Stimulated activated memory B cell treated with anti-CD40 and anti-IgM and Interleukin-4, amounts not matched to agents 10 μg/mL and 1 μg/mL and 100 μg/mL, for 72 hours (primary cell): ENCODE measurements around the gene DENND1C.
A peak's percentile ranks its signal among the peaks of the same experiment; 100 is the strongest.
"Not testable (repeated sequence)": the region's sequence is repeated elsewhere in the genome, so short reads cannot be mapped to it uniquely, and the experiment has no call there.

Source experiments
- ATAC-seq: fragments of 150-1000 bp; cut with Tn5 transposase; 2 replicates; pipeline ENCODE4 v1.10.0; 2021
- H3K27ac Mint-ChIP-seq: one replicate; pipeline ENCODE4 v1.8.0; 2022; ENCODE audit warnings: mild to moderate bottlenecking, mixed read lengths
- H3K27me3 Mint-ChIP-seq: one replicate; pipeline ENCODE4 v1.8.0; 2022; ENCODE audit warnings: mixed read lengths
- H3K36me3 Mint-ChIP-seq: one replicate; pipeline ENCODE4 v1.8.0; 2022; ENCODE audit warnings: mixed read lengths
- H3K4me1 Mint-ChIP-seq: one replicate; pipeline ENCODE4 v1.8.0; 2022; ENCODE audit warnings: mixed read lengths
- H3K4me3 Mint-ChIP-seq: one replicate; pipeline ENCODE4 v1.8.0; 2022; ENCODE audit warnings: mild to moderate bottlenecking, moderate library complexity, mixed read lengths
- H3K9me3 Mint-ChIP-seq: one replicate; pipeline ENCODE4 v1.8.0; 2022; ENCODE audit warnings: mixed read lengths

The DENND1C gene

DNA sequence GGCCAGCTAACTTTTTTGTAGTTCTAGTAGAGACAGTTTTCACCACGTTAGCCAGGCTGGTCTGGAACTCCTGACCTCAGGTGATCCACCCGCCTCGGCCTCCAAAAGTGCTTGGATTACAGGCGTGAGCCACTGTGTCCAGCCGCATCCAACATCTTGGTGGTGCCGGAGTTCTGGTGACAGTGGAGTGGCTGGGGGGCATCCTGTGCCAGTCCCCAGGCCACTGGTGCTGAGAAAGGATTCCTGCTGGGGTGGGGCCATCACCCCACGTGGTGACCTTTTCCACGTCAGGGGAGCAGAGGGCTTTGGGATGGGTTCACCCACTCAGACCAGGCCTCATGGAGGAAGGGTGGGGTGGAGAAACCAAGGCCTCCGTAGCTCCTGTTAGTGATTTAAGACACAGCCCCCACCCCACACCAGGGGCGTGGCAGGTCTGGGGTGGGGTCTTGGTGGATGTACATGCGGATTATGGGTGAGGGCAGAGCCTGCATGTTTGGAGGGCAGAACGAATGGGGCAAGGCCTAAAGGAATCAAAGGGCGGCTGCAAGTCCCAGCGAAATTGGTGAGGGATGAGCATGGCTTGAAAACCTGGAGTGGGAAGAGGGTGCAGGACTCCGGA, 33.4 kb upstream of the DENND1C start:
- H3K36me3 Mint-ChIP-seq = no peaks in the 10 kb centered on the region
- no peak overlapping the region for H3K27ac Mint-ChIP-seq
- no peaks in the 10 kb centered on the region for H3K9me3 Mint-ChIP-seq
- peaks cover 40% of the 10 kb centered on the region for H3K4me1 Mint-ChIP-seq
- no peaks in the 10 kb centered on the region for H3K27me3 Mint-ChIP-seq
- no peak for ATAC-seq
- H3K4me3 Mint-ChIP-seq = peak overlapping the region; percentile 58

- Mint-ChIP-seq H3K27ac (no peak overlapping the region), H3K36me3 (no peaks in the 10 kb centered on the region), H3K9me3 (no peaks in the 10 kb centered on the region), H3K4me1 (peaks cover 36% of the 10 kb centered on the region), H3K4me3 (no peak overlapping the region), H3K27me3 (no peaks in the 10 kb centered on the region)
- ATAC-seq = no peak
These were observed 32.5 kb upstream of the DENND1C start for GRCh38 chr19:6514089-6514488.

DNA sequence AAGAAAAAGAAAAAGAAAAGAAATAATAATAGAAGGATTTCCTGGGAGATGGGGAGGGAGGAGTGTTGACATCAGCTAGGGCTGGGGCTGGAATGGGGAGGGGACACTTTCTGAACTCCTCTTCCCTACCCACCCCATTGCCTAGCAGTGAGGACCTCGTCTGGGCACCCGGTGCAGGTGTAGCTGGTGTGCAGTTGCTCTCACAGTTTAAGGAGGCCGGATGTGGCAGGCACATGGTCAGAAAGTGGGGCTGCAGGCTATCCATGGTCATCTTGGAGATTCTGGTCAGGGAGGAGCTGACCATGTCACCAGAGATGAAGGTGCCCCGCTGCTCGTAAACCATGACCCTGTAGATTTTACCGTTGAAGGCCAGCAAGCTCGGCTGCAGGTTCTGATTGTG, 29.0 kb upstream of the DENND1C start:
- H3K36me3 Mint-ChIP-seq = no peaks in the 10 kb centered on the region
- no peak for ATAC-seq
- no peaks in the 10 kb centered on the region for H3K9me3 Mint-ChIP-seq
- H3K27ac Mint-ChIP-seq = no peak overlapping the region
- no peak overlapping the region for H3K4me3 Mint-ChIP-seq
- H3K4me1 Mint-ChIP-seq = peaks cover 6% of the 10 kb centered on the region
- H3K27me3 Mint-ChIP-seq = no peaks in the 10 kb centered on the region

DNA sequence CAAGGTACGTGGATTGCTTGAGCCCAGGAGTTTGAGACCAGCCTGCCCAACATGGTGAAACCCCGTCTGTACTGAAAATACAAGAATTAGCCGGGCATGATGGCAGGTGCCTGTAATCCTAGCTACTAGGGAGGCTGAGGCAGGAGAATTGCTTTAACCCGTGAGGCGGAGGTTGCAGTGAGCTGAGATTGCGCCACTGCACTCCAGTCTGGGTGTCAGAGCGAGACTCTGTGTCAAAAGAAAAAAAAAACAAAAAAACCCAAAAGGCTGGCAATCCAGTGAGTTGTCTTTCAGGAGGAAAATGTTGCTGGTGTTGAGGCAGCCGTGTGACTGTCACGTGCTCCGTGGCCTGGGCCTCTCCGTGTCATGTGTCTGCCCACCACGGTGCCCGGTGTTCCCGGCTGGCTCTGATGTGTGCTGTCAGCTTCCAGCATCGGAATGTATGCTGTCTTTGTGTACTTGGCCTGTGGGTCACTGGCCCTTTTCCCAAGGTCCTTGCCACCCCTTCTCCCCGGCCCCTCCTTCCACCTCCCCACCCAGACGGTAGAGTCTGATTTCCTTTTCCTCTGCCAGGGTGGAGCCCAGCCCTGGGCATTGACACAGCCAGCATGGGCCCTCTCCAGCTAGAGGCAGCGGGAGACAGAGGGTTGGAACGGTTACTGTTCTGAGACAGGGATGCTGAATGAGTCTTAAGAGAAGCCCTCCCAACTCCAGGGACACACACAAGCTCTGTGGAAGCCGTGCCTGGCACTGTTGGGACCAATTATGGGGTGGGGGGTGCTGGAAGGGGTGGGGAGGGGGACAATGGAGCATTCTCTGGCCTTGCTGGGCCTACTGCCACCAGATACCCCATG, 27.8 kb upstream of the DENND1C start:
- H3K4me3 Mint-ChIP-seq = no peak overlapping the region
- ATAC-seq = no peak
- H3K4me1 Mint-ChIP-seq = peaks cover 8% of the 10 kb centered on the region
- no peaks in the 10 kb centered on the region for H3K9me3 Mint-ChIP-seq
- H3K36me3 Mint-ChIP-seq = no peaks in the 10 kb centered on the region
- H3K27ac Mint-ChIP-seq = no peak overlapping the region
- no peaks in the 10 kb centered on the region for H3K27me3 Mint-ChIP-seq

DNA sequence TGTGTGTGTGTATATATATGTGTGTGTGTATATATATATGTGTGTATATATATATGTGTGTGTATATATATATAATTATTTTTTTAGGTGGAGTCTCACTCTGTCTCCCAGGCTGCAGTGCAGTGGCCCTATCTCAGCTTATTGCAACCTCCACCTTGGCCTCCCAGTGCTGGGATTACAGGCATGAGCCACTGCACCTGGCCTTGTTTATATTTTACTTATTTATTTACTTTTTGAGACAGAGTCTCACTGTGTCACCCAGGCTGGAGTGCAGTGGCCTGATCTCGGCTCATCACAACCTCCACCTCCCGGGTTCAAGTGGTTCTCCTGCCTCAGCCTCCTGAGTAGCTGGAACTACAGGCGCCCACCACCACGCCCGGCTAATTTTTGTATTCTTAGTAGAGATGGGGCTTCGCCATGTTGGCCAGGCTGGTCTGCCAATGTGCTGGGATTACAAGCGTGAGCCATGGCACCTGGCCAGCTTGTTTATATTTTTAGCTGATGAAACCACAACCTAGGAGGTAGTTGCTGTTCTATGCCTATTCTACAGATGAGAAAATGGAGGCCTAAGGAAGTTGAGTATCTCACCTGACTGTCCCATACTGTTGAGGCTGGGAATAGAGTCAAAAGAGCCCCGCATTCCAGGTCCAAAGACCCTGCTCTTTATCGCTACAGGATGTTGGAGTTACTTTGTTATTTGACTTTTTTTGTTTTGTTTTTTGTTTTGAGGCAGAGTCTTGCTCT, 26.6 kb upstream of the DENND1C start:
- H3K4me3 Mint-ChIP-seq = not testable (repeated sequence)

GRCh38 chr19:6503407-6504201, 22.0 kb upstream of the DENND1C start:
- Mint-ChIP-seq H3K9me3 (no peaks in the 10 kb centered on the region), H3K27me3 (no peaks in the 10 kb centered on the region), H3K4me1 (peaks cover 18% of the 10 kb centered on the region), H3K36me3 (no peaks in the 10 kb centered on the region), H3K27ac (no peak overlapping the region), H3K4me3 (peak overlapping the region; percentile 86)
- no peak for ATAC-seq

More for the DNA sequence above, 26.6 kb upstream of the DENND1C start:
- not testable (repeated sequence) for ATAC-seq, H3K27ac Mint-ChIP-seq, H3K36me3 Mint-ChIP-seq, H3K9me3 Mint-ChIP-seq, H3K4me1 Mint-ChIP-seq, H3K27me3 Mint-ChIP-seq

DNA sequence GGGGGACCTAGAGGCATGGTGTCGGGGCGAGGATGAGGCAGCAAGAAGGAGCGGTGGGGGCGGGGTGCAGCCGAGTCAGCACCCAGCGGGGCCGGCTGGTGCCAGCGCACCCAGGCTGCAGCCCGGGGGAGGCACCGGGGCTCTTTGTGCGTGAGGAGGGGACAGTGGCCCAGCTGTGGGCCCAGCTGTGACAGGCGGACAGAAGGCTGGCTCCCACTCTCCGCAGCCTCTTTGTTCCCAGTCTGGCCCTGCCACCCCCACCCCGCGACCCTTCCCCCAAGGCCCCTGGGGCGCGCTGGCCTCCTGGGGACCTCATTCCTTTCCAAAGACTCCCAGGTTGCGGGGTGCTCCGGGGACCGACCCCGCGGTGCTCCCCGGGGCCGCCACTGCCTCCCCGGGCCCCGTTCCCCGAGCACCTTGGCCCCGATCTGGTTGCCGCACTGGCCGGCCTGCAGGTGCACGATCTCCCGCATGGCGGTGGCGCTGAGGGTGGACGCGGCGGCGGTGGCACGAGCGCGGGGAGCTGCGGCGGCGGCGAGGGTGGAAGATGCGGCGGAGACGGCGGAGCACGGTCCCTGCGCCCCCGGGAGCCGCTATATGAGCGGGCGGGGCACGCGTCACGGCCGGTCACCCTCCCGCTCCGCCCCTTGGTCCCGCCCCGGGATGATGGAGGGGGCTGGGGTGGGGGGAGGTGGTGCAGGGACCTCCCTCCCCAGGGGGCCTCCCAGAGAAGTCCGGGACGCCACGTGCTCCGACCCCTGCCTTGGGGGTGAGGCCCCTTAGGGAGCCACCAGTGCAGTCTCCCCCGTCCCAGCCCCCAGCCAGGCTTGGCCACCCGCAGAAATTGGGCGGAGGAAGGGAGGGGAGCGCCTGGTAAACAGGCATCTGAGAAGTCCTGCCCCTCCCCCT, 20.4 kb upstream of the DENND1C start, which contains the start of gene TUBB4A:
TSS of gene TUBB4A (minus strand) at position 570 of the 909 bp plus-strand sequence. CDS start at position 473, 97 bp downstream.
- Mint-ChIP-seq H3K27ac (peak within 1 kb of the TSS; percentile 70), H3K36me3 (no peaks in the 10 kb centered on the region), H3K4me3 (peak within 1 kb of the TSS; percentile 86), H3K4me1 (peaks cover 18% of the 10 kb centered on the region), H3K27me3 (no peaks in the 10 kb centered on the region), H3K9me3 (no peaks in the 10 kb centered on the region)
- peak; percentile 89 for ATAC-seq

DNA sequence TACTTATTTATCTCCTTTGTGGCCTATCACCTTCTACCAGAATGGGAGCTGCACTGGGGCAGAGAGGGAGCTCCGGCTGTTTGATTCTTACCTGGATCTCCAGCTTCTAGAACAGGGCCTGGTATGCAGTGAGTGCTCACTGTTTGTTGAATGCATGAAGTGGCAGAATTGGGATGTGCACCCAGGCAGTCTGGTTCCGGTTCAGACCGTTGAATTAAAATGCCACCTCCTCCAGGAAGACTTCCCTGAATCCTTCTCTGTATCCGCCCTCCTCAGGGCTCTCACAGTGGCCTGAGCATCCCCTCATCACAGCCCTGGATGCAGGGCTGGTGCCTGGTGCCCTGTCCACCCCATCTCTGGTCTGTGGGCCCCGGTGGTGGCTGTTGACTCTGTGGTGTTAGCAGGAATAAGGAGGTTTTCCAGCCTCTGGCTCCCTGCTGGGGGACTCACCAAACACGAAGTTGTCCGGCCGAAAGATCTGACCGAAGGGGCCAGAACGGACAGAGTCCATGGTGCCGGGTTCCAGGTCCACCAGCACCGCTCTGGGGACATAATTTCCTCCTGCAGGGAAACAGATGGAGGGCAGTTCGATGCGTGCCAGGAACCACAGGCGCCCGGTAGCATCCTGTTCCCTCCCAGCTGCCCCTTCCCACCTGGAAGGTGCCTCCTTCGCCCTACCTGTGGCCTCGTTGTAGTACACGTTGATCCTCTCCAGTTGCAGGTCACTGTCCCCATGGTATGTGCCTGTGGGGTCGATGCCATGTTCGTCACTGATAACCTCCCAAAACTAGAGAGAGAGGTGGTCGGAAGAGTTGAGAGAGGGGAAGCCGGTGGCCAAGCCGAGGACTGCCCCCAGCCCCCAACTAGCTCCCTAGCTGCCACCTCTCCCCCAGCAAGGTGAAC, 19.5 kb upstream of the DENND1C start:
- no peak for ATAC-seq
- Mint-ChIP-seq H3K36me3 (no peaks in the 10 kb centered on the region), H3K27me3 (no peaks in the 10 kb centered on the region), H3K9me3 (no peaks in the 10 kb centered on the region), H3K27ac (peak overlapping the region; percentile 70), H3K4me1 (peaks cover 18% of the 10 kb centered on the region), H3K4me3 (peak overlapping the region; percentile 86)

DNA sequence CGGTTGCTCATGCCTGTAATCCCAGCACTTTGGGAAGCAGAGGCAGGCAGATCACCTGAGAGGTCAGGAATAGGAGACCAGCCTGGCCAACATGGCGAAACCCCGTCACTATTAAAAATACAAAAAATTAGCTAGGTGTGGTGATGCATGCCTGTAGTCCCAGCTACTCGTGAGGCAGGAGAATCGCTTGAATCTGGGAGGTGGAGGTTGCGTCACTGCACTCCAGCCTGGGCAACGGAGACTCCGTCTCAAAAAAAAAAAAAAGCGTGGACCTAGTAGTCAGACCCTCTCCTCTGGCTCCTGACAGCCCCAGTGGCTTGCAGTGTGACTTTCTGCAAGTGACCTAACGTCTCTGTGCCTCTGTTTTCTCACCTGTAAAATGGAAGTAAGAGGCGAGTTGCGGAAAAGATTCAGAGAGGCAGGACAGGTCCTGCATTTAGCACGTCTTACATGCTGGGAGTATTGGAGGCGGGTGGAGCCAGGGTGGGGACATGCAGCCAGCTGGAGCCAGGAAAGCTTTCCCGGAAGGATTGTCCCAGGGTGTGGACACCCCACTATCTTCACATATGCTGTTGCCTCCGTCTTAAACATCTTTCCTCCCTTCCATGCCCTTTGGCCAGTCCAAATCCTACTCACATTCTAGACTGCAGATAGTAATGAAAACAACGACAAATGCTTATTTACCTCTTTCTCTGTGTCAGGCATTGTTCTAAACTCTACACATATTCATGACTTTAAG, 17.6 kb upstream of the DENND1C start:
- Mint-ChIP-seq H3K27ac (no peak overlapping the region), H3K36me3 (peaks cover 8% of the 10 kb centered on the region), H3K4me1 (peaks cover 9% of the 10 kb centered on the region), H3K9me3 (no peaks in the 10 kb centered on the region), H3K27me3 (no peaks in the 10 kb centered on the region), H3K4me3 (no peak overlapping the region)
- no peak for ATAC-seq

DNA sequence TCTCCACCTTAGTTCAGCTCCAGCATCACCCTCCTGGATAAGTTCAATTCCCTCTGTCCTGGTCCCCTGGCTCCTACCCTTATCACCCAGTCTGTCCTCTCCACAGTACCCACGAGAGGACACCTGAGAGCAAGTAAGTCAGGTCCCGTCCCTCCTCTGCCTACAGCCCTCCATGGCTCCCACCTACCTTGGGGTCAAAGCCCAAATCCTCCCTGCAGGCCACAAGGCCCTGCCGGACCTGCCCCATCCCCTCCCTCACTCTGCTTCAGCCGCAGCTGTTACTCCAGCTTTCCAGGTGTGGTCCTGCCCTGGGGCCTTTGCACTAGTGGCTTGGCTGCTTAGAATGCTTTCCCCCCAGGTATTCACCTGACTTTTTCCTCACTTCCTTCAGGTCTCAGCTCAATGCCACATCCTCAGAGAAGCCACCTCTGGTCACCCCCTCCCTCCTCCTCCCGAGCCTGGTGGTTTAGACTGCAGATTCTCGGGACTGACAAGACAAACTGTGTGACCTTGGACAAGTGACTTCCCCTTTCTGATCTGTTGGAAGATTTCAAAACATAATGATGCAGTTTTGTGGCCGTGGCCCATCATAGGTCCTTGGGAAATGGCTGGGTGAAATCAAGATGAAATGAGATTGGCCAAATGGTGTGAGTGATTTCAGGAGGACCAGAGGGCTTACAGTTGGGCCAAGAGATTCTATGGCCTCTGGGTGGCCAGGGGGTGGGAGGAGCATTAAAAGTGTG, 16.9 kb upstream of the DENND1C start:
- no peak for ATAC-seq
- H3K4me3 Mint-ChIP-seq = no peak overlapping the region
- H3K27ac Mint-ChIP-seq = no peak overlapping the region
- no peaks in the 10 kb centered on the region for H3K9me3 Mint-ChIP-seq
- H3K4me1 Mint-ChIP-seq = peaks cover 9% of the 10 kb centered on the region
- no peaks in the 10 kb centered on the region for H3K27me3 Mint-ChIP-seq
- H3K36me3 Mint-ChIP-seq = peaks cover 11% of the 10 kb centered on the region

DNA sequence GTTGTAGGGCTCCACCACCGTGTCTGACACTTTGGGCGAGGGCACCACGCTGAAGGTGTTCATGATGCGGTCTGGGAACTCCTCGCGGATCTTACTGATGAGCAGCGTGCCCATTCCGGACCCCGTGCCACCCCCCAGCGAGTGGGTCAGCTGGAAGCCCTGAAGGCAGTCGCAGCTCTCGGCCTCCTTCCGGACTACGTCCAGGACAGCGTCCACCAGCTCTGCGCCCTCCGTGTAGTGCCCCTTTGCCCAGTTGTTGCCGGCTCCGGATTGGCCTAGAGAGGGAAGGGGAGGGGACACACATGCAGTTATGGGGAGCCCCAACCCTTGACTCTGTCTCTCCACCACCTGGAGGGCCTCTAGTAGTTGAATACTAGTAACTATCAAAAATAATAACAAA, 14.4 kb upstream of the DENND1C start:
- H3K4me1 Mint-ChIP-seq = peaks cover under 1% of the 10 kb centered on the region
- ATAC-seq = no peak
- H3K4me3 Mint-ChIP-seq = no peak overlapping the region
- H3K36me3 Mint-ChIP-seq = peaks cover 11% of the 10 kb centered on the region
- H3K27me3 Mint-ChIP-seq = no peaks in the 10 kb centered on the region
- H3K27ac Mint-ChIP-seq = no peak overlapping the region
- no peaks in the 10 kb centered on the region for H3K9me3 Mint-ChIP-seq

- peaks cover 11% of the 10 kb centered on the region for H3K36me3 Mint-ChIP-seq
- H3K4me3 Mint-ChIP-seq = no peak overlapping the region
- no peak overlapping the region for H3K27ac Mint-ChIP-seq
- no peaks in the 10 kb centered on the region for H3K9me3 Mint-ChIP-seq
- no peak for ATAC-seq
- H3K4me1 Mint-ChIP-seq = peaks cover 9% of the 10 kb centered on the region
- H3K27me3 Mint-ChIP-seq = no peaks in the 10 kb centered on the region
These were observed 12.9 kb upstream of the DENND1C start for GRCh38 chr19:6494438-6495036.
